ENCODE data around the gene ATG7. TPM values are rescaled to one million over a fixed set of nuclear protein-coding genes. Genes with fewer than 3 reads are reported as not detected.
"Not testable (repeated sequence)": the region's sequence is repeated elsewhere in the genome, so short reads cannot be mapped to it uniquely, and the experiment has no call there.

The ATG7 gene
- total and polyA plus RNA-seq, 2 experiments from 2014 or later, result 18.4 to 38.6 TPM

- Histone ChIP-seq H2AFZ (no peak overlapping the region), H3K27me3 (no peaks in the 10 kb centered on the region), H4K20me1 (ENCODE audit: insufficient read depth, poor library complexity, severe bottlenecking) (no peaks in the 10 kb centered on the region), H3K9me2 (replicated peaks; ENCODE audit: insufficient read depth) (no peaks in the 10 kb centered on the region), H3K4me3 (no peak overlapping the region), H3K9me3 (ENCODE audit: low read depth) (no peaks in the 10 kb centered on the region), H3K4me1 (ENCODE audit: insufficient read depth) (peaks cover 4% of the 10 kb centered on the region), H3K36me3 (replicated peaks; ENCODE audit: insufficient read depth, low read depth) (no peaks in the 10 kb centered on the region), H3K27ac (no peak overlapping the region), H3K4me2 (no peak overlapping the region), H3K79me2 (no peaks in the 10 kb centered on the region)
- TF ChIP-seq CTCF (IDR thresholded peaks at IDR 0.05; ENCODE audit: poor library complexity), result no peak
- no peak for TF ChIP-seq EZH2 (IDR thresholded peaks at IDR 0.05; ENCODE audit: borderline replicate concordance)
- no peak for TF ChIP-seq EZH2phosphoT487 (IDR thresholded peaks at IDR 0.05; ENCODE audit: low read depth, severe bottlenecking, unreplicated experiment)
- no peak for DNase-seq (ENCODE audit: low spot score)
- WGBS (ENCODE audit: low lambda C conversion rate, missing lambda C conversion rate), result 88% methylated on average over 6 of the region's 6 CpGs
Measured at GRCh38 chr3:11437506-11437905, 165.3 kb downstream of the ATG7 start.

- H3K9me3 ChIP-seq (ENCODE audit: low read depth), result no peaks in the 10 kb centered on the region
- DNase-seq (ENCODE audit: low spot score), result no peak
- H3K4me1 ChIP-seq (ENCODE audit: insufficient read depth), result peaks cover 4% of the 10 kb centered on the region
- no peak overlapping the region for H3K4me2 ChIP-seq
- H3K27ac ChIP-seq, result no peak overlapping the region
- H3K4me3 ChIP-seq, result no peak overlapping the region
- 80% methylated on average over 2 of the region's 2 CpGs for WGBS (ENCODE audit: low lambda C conversion rate, missing lambda C conversion rate)
- H3K79me2 ChIP-seq, result no peaks in the 10 kb centered on the region
- TF ChIP-seq EZH2phosphoT487 (IDR thresholded peaks at IDR 0.05; ENCODE audit: low read depth, severe bottlenecking, unreplicated experiment), result no peak
- no peak for TF ChIP-seq CTCF (IDR thresholded peaks at IDR 0.05; ENCODE audit: poor library complexity)
- TF ChIP-seq EZH2 (IDR thresholded peaks at IDR 0.05; ENCODE audit: borderline replicate concordance), result no peak
- H3K27me3 ChIP-seq, result no peaks in the 10 kb centered on the region
- no peak overlapping the region for H2AFZ ChIP-seq
- H4K20me1 ChIP-seq (ENCODE audit: insufficient read depth, poor library complexity, severe bottlenecking), result no peaks in the 10 kb centered on the region
- H3K9me2 ChIP-seq (replicated peaks; ENCODE audit: insufficient read depth), result no peaks in the 10 kb centered on the region
- no peaks in the 10 kb centered on the region for H3K36me3 ChIP-seq (replicated peaks; ENCODE audit: insufficient read depth, low read depth)
Measured at GRCh38 chr3:11438646-11439045, 166.4 kb downstream of the ATG7 start.

- H3K36me3 ChIP-seq (replicated peaks; ENCODE audit: insufficient read depth, low read depth); H3K9me3 ChIP-seq (ENCODE audit: low read depth); H3K27ac ChIP-seq; H4K20me1 ChIP-seq (ENCODE audit: insufficient read depth, poor library complexity, severe bottlenecking); DNase-seq (ENCODE audit: low spot score); H3K4me3 ChIP-seq; H3K27me3 ChIP-seq; H3K4me1 ChIP-seq (ENCODE audit: insufficient read depth); H3K4me2 ChIP-seq; H3K79me2 ChIP-seq; H2AFZ ChIP-seq; H3K9me2 ChIP-seq (replicated peaks; ENCODE audit: insufficient read depth): not testable (repeated sequence)
- 89% methylated on average over 7 of the region's 7 CpGs for WGBS (ENCODE audit: low lambda C conversion rate, missing lambda C conversion rate)
Measured at GRCh38 chr3:11441346-11441745, 169.1 kb downstream of the ATG7 start.

- no peak for DNase-seq (ENCODE audit: low spot score)
- Histone ChIP-seq H3K4me3 (no peak overlapping the region), H2AFZ (no peak overlapping the region), H4K20me1 (ENCODE audit: insufficient read depth, poor library complexity, severe bottlenecking) (no peaks in the 10 kb centered on the region), H3K9me3 (ENCODE audit: low read depth) (no peaks in the 10 kb centered on the region), H3K4me2 (no peak overlapping the region), H3K9me2 (replicated peaks; ENCODE audit: insufficient read depth) (no peaks in the 10 kb centered on the region), H3K27ac (no peak overlapping the region), H3K27me3 (no peaks in the 10 kb centered on the region), H3K4me1 (ENCODE audit: insufficient read depth) (no peaks in the 10 kb centered on the region), H3K36me3 (replicated peaks; ENCODE audit: insufficient read depth, low read depth) (no peaks in the 10 kb centered on the region), H3K79me2 (no peaks in the 10 kb centered on the region)
- TF ChIP-seq EZH2phosphoT487 (IDR thresholded peaks at IDR 0.05; ENCODE audit: low read depth, severe bottlenecking, unreplicated experiment) (no peak), CTCF (IDR thresholded peaks at IDR 0.05; ENCODE audit: poor library complexity) (no peak), EZH2 (IDR thresholded peaks at IDR 0.05; ENCODE audit: borderline replicate concordance) (no peak)
- WGBS (ENCODE audit: low lambda C conversion rate, missing lambda C conversion rate), result 81% methylated on average over 1 of the region's 1 CpG
Measured at GRCh38 chr3:11444404-11444803, 172.2 kb downstream of the ATG7 start.

GRCh38 chr3:11445193-11445592 is 173.0 kb downstream of the ATG7 start:
- WGBS (ENCODE audit: low lambda C conversion rate, missing lambda C conversion rate), result 95% methylated on average over 3 of the region's 3 CpGs
- H3K27ac ChIP-seq; H3K4me1 ChIP-seq (ENCODE audit: insufficient read depth); H2AFZ ChIP-seq; H3K4me2 ChIP-seq; DNase-seq (ENCODE audit: low spot score); H3K27me3 ChIP-seq; H3K9me2 ChIP-seq (replicated peaks; ENCODE audit: insufficient read depth); H3K79me2 ChIP-seq; H3K4me3 ChIP-seq; H4K20me1 ChIP-seq (ENCODE audit: insufficient read depth, poor library complexity, severe bottlenecking); H3K36me3 ChIP-seq (replicated peaks; ENCODE audit: insufficient read depth, low read depth); H3K9me3 ChIP-seq (ENCODE audit: low read depth): not testable (repeated sequence)

Data from hepatocyte (in vitro differentiated cells).